NCI-H146 (cell line): ENCODE data around the gene BRAT1.

ENCODE experiments used
- DNase-seq: peaks from one replicate; lab custom pipeline; 2025; lab: John Stamatoyannopoulos, UW

BRAT1 gene

GRCh38 chr7:2495418-2496299 lies 59.7 kb downstream of the BRAT1 start:
- DNase-seq, result no peak

GRCh38 chr7:2494191-2495130 lies 60.9 kb downstream of the BRAT1 start:
- DNase-seq, result no peak

DNA sequence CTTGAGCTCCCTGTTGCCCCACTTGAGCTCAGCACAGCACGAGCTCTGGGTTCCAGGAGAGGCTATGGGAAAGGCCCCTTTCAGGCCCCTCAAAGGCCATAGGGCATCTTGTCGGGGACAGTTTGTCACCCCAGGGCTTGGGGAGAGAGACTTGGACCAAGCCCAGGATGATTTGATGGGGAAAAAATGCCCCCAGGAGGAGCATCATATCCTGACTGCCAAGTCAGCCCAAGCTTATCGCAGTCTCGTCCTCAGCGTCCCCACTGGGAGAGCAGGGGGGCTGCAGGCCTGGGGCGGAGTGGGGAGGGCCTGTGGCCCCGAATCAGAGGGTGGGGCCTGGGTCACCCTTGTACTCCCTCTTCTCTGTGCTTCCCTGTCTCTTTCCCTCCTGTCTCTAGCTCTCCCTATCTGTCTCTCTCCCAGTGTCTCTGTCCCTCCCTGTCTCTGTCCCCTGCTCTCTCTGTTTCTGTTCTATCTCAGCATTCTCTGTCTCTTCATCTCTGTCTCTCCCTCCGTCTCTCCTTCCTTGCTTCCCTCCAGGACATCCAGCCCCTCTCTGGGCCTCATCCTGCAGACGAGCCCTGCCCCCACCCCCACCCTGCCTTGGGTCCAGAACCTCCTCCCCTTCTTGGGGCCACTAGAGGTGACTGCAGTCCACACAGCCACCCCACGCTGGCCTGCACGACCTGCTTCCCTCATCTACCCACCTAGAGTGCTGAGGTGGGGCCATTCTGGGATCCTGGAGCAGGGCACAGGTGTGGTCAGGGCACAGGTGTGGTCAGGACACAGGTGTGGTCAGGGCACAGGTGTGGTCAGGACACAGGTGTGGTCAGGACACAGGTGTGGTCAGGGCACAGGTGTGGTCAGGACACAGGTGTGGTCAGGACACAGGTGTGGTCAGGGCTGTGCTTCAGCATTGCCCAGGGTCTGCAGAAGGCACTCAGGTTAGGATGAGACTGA lies 61.8 kb downstream of the BRAT1 start:
- DNase-seq, result no peak

- no peak for DNase-seq
These were observed 63.3 kb downstream of the BRAT1 start for GRCh38 chr7:2492038-2492437.

- no peak for DNase-seq
These were observed 65.1 kb downstream of the BRAT1 start for GRCh38 chr7:2490181-2490651.

DNA sequence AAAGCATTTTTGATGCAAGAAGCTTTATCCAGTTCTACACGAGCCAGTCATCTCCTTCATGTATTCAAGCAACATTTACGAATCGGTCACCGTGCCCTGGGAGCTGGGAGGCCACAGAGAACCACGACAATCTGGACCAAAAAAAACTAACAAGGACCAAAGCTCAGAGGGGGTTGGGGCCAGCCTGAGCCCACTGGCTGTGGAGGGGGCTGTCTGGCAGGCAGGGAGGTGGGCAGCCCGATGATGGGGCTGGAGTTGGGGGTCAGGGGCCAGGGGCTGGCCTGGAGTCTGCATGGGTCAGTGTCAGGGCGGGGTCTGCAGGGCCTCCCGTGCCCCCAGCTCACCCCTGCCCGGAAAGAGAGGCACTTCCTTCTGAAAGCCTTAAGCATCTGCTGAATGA lies 66.6 kb downstream of the BRAT1 start:
- DNase-seq, result no peak

GRCh38 chr7:2488272-2488645 lies 67.1 kb downstream of the BRAT1 start:
- no peak for DNase-seq
